Liver (tissue), 3 donors: ENCODE measurements around the gene PLCB1.

ENCODE experiments used
- JUND ChIP-seq, 2 donors: IDR thresholded peaks; 2 replicates each; pipeline ENCODE4 v1.6.1; 2016; ENCODE audit warnings: antibody characterized with exemption in 2 of 2
- RAD21 ChIP-seq, 2 donors: IDR thresholded peaks; 2 replicates each; pipeline ENCODE4 v1.6.1; 2016; ENCODE audit warnings: antibody characterized with exemption in 2 of 2, mild to moderate bottlenecking in 2 of 2
- ZBTB33 ChIP-seq: IDR thresholded peaks from 2 replicates; pipeline ENCODE4 v1.6.1; 2016; ENCODE audit warnings: antibody characterized with exemption
- TF ChIP-seq, protein P1 (sequence below): fragments of 150-350 bp; IDR thresholded peaks from 2 replicates; pipeline ENCODE4 v1.5.1; 2017; ENCODE audit warnings: improper control_type of control experiment, low read depth, low read length; ENCODE audit not compliant: missing input control
- TF ChIP-seq, protein P2 (sequence below): IDR thresholded peaks from 2 replicates; pipeline ENCODE4 v1.6.1; 2016; ENCODE audit warnings: antibody characterized with exemption
- donor health status: healthy.
- donor health status: healthy.

GRCh38 chr20:8670207-8670892, 538.3 kb downstream of the PLCB1 start:
- TF ChIP-seq, protein P1, sequence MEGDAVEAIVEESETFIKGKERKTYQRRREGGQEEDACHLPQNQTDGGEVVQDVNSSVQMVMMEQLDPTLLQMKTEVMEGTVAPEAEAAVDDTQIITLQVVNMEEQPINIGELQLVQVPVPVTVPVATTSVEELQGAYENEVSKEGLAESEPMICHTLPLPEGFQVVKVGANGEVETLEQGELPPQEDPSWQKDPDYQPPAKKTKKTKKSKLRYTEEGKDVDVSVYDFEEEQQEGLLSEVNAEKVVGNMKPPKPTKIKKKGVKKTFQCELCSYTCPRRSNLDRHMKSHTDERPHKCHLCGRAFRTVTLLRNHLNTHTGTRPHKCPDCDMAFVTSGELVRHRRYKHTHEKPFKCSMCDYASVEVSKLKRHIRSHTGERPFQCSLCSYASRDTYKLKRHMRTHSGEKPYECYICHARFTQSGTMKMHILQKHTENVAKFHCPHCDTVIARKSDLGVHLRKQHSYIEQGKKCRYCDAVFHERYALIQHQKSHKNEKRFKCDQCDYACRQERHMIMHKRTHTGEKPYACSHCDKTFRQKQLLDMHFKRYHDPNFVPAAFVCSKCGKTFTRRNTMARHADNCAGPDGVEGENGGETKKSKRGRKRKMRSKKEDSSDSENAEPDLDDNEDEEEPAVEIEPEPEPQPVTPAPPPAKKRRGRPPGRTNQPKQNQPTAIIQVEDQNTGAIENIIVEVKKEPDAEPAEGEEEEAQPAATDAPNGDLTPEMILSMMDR, result no peak
- no peak for TF ChIP-seq JUND (IDR thresholded peaks at IDR 0.05)
- TF ChIP-seq RAD21 (IDR thresholded peaks at IDR 0.05), result no peak
- no peak for TF ChIP-seq ZBTB33
- TF ChIP-seq, protein P2, sequence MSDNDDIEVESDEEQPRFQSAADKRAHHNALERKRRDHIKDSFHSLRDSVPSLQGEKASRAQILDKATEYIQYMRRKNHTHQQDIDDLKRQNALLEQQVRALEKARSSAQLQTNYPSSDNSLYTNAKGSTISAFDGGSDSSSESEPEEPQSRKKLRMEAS, result no peak
